Ramos (cell line): ENCODE measurements around the gene VPS13C.

Source experiments
- in situ Hi-C: fragments of 300-500 bp; cut with MboI; formaldehyde crosslinking; loops from one replicate; pipeline ENCODE4 v1.14.3; 2022; ENCODE audit warnings: low sequenced_read_pairs; ENCODE audit not compliant: unreplicated experiment

VPS13C gene

GRCh38 chr15:61880084-61880483 is 180.2 kb downstream of the VPS13C start:
- in situ Hi-C loops: no loop called here

GRCh38 chr15:61879219-61879618 is 181.0 kb downstream of the VPS13C start:
- in situ Hi-C loops: loop anchor here (10.0 kb wide), 1 partner anchor 186 kb away; the partner anchor contains the start of genes C2CD4A and VPS13C

- in situ Hi-C loops: loop anchor here (10.0 kb wide), 1 partner anchor 193 kb away; the partner anchor contains the start of genes C2CD4A and VPS13C
Observed at GRCh38 chr15:61871926-61872522, 188.2 kb downstream of the VPS13C start.

- in situ Hi-C loops: loop anchor here (10.0 kb wide), 1 partner anchor 195 kb away; the partner anchor contains the start of genes C2CD4A and VPS13C
Observed at GRCh38 chr15:61869656-61870055, 190.6 kb downstream of the VPS13C start.

GRCh38 chr15:61861962-61862361 is 198.3 kb downstream of the VPS13C start:
- in situ Hi-C loops: no loop called here

GRCh38 chr15:61857169-61857829 is 202.9 kb downstream of the VPS13C start:
- in situ Hi-C loops: no loop called here

GRCh38 chr15:61856295-61856694 is 204.0 kb downstream of the VPS13C start:
- in situ Hi-C loops: no loop called here

- in situ Hi-C loops: no loop called here
Observed at GRCh38 chr15:61853195-61853594, 207.1 kb downstream of the VPS13C start.

GRCh38 chr15:61851955-61852354 is 208.3 kb downstream of the VPS13C start:
- in situ Hi-C loops: no loop called here

GRCh38 chr15:61849447-61849846 is 210.8 kb downstream of the VPS13C start:
- in situ Hi-C loops: loop anchor here (25.0 kb wide), 1 partner anchor 687 kb away; no protein-coding TSS in a partner anchor

- in situ Hi-C loops: loop anchor here (25.0 kb wide), 1 partner anchor 679 kb away; no protein-coding TSS in a partner anchor
Observed at GRCh38 chr15:61841466-61841865, 218.8 kb downstream of the VPS13C start.

GRCh38 chr15:61840090-61840489 is 220.2 kb downstream of the VPS13C start:
- in situ Hi-C loops: loop anchor here (25.0 kb wide), 1 partner anchor 678 kb away; no protein-coding TSS in a partner anchor

GRCh38 chr15:61839546-61839945 is 220.7 kb downstream of the VPS13C start:
- in situ Hi-C loops: loop anchor here (25.0 kb wide), 1 partner anchor 677 kb away; no protein-coding TSS in a partner anchor

GRCh38 chr15:61835496-61836106 is 224.6 kb downstream of the VPS13C start:
- in situ Hi-C loops: loop anchor here (25.0 kb wide), 1 partner anchor 673 kb away; no protein-coding TSS in a partner anchor

GRCh38 chr15:61835029-61835428 is 225.2 kb downstream of the VPS13C start:
- in situ Hi-C loops: loop anchor here (25.0 kb wide), 1 partner anchor 673 kb away; no protein-coding TSS in a partner anchor

- in situ Hi-C loops: loop anchor here (25.0 kb wide), 1 partner anchor 672 kb away; no protein-coding TSS in a partner anchor
Observed at GRCh38 chr15:61834076-61834697, 226.1 kb downstream of the VPS13C start.

- in situ Hi-C loops: loop anchor here (25.0 kb wide), 1 partner anchor 670 kb away; no protein-coding TSS in a partner anchor
Observed at GRCh38 chr15:61832223-61832622, 228.0 kb downstream of the VPS13C start.

GRCh38 chr15:61831505-61831921 is 228.7 kb downstream of the VPS13C start:
- in situ Hi-C loops: loop anchor here (25.0 kb wide), 1 partner anchor 669 kb away; no protein-coding TSS in a partner anchor

- in situ Hi-C loops: loop anchor here (25.0 kb wide), 1 partner anchor 668 kb away; no protein-coding TSS in a partner anchor
Observed at GRCh38 chr15:61830536-61831330, 229.5 kb downstream of the VPS13C start.
